ENCODE measurements around the gene ADAMTSL3. TPM values are rescaled to one million over a fixed set of nuclear protein-coding genes. Genes with fewer than 3 reads are reported as not detected.

The ADAMTSL3 gene
- total and polyA plus RNA-seq, 2 of the 8 experiments (the other 6 are each of a cell fraction or from before 2014, with no cell fraction given), result 0.35 to 1.4 TPM

DNA sequence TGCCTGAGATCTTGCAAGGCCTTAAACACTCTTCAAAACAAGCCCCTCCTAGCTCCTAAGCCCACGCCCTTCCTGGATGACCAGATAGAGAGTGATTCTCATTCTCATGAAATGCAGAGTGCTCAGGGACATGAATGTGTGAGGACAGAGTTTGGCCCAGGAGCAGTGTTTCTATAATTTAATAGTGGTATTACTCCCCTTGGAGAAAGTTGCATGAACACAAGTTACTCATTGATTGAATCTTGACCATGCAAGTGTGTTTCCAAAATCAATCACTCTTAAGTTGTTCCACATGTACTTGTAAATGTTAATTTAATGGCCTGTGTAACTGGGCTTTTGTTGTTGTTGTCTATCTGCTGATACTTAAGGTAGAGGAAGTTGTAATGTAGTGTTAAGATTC lies 181.6 kb downstream of the ADAMTSL3 start:
- Histone ChIP-seq H2BK120ac (replicated peaks; ENCODE audit: low read depth, low read length) (no peak overlapping the region), H3K23me2 (ENCODE audit: low read depth, low read length) (no peaks in the 10 kb centered on the region), H3K36me3 (ENCODE audit: control insufficient read depth in 2 of 4, insufficient read depth in 4 of 4, low read length in 3 of 4) (no peaks in the 10 kb centered on the region), H2AK5ac (ENCODE audit: low read depth, low read length) (no peak overlapping the region), H2BK15ac (ENCODE audit: low read length) (no peak overlapping the region), H3K4me3 (ENCODE audit: extremely low read depth in 1 of 4, insufficient read depth in 2 of 4, low read depth in 3 of 4, low read length in 4 of 4) (no peak overlapping the region), H3K4me2 (ENCODE audit: insufficient read depth in 1 of 2, low read depth in 2 of 2, low read length in 2 of 2) (no peak overlapping the region), H3K9me3 (ENCODE audit: insufficient read depth in 2 of 2, low read depth in 1 of 2, low read length in 1 of 2) (no peaks in the 10 kb centered on the region), H3K27me3 (replicated peaks in 1 of 4; ENCODE audit: control insufficient read depth in 3 of 4, extremely low read depth in 1 of 4, insufficient read depth in 3 of 4, low read length in 3 of 4) (no peaks in the 10 kb centered on the region), H3K9ac (replicated peaks in 1 of 4; ENCODE audit: extremely low read depth in 1 of 4, low read depth in 3 of 4, low read length in 3 of 4) (no peak overlapping the region), H4K8ac (ENCODE audit: extremely low read depth, insufficient read depth, low read length) (no peak overlapping the region), H2BK5ac (ENCODE audit: low read depth, low read length) (no peak overlapping the region), H2BK12ac (ENCODE audit: low read depth, low read length) (no peak overlapping the region), H3K4ac (replicated peaks; ENCODE audit: insufficient read length, low read depth, low read length) (no peak overlapping the region), H2AFZ (ENCODE audit: low read length) (no peak overlapping the region), H3K23ac (ENCODE audit: insufficient read length) (no peak overlapping the region), H3K4me1 (replicated peaks in 1 of 4; ENCODE audit: control insufficient read depth in 3 of 4, insufficient read depth in 4 of 4, low read length in 3 of 4) (peaks cover 0 to 5% (median 0%) of the 10 kb centered on the region in 4 experiments; a peak in 1 of 7 replicates), H3K56ac (replicated peaks; ENCODE audit: insufficient read length, low read depth, low read length) (no peak overlapping the region), H3K79me2 (ENCODE audit: control insufficient read depth in 1 of 2, insufficient read depth in 2 of 2, low read length in 2 of 2) (no peaks in the 10 kb centered on the region), H4K91ac (replicated peaks; ENCODE audit: insufficient read length, low read length) (no peak overlapping the region), H4K5ac (ENCODE audit: insufficient read length, low read depth, low read length) (no peak overlapping the region), H3K79me1 (ENCODE audit: low read depth, low read length) (no peaks in the 10 kb centered on the region), H3K18ac (ENCODE audit: extremely low read depth, low read length) (no peak overlapping the region), H2BK20ac (ENCODE audit: low read length) (no peak overlapping the region), H3K14ac (ENCODE audit: insufficient read length) (no peak overlapping the region), H3K27ac (ENCODE audit: low read depth, low read length) (no peak overlapping the region), H4K20me1 (replicated peaks in 1 of 2; ENCODE audit: control insufficient read depth in 1 of 2, insufficient read depth in 2 of 2, low read length in 2 of 2) (no peaks in the 10 kb centered on the region)
- 94% methylated on average over 1 of the region's 1 CpG; no CpG with 5 or more reads in 1 of the 2 experiments for WGBS, 2 experiments (ENCODE audit: extremely low coverage in 1 of 2, insufficient coverage in 1 of 2, insufficient read length in 1 of 2, insufficient replicate concordance in 2 of 2, low coverage in 1 of 2, low lambda C conversion rate in 2 of 2, missing lambda C conversion rate in 1 of 2)
- FAIRE-seq (no peak), DNase-seq (ENCODE audit: low read depth in 1 of 2, low spot score in 2 of 2) (no peak)
- ChIA-PET CTCF (ENCODE audit: partially characterized antibody) (interaction anchor here (1.3 to 5.4 kb wide), 3 partner anchors 178 to 200 kb away, joined by 5 to 20 read pairs (median 6); no protein-coding TSS in a partner anchor), POLR2A (ENCODE audit: partially characterized antibody) (no interaction called here)
- TF ChIP-seq JUN (IDR thresholded peaks at IDR 0.05; ENCODE audit: low read depth, low read length) (no peak), GTF2F1 (IDR thresholded peaks at IDR 0.05; ENCODE audit: borderline replicate concordance, low read depth, low read length) (no peak), PHF8 (conservative IDR thresholded peaks at IDR 0.05; ENCODE audit: low read depth, low read length) (no peak)
